Measurements from ENCODE around the gene ZNF616.
A peak's percentile ranks its signal among the peaks of the same experiment; 100 is the strongest.

Gene ZNF616

GRCh38 chr19:52094526-52095130, 45.1 kb downstream of the ZNF616 start:
- Mint-ChIP-seq H3K4me1 (ENCODE audit: low read depth) (peaks cover 15% of the 10 kb centered on the region), H3K36me3 (ENCODE audit: low read depth) (peaks cover 57% of the 10 kb centered on the region), H3K27ac (peak overlapping the region; percentile 89), H3K27me3 (ENCODE audit: low read depth) (no peaks in the 10 kb centered on the region), H3K4me3 (peak overlapping the region; percentile 89), H3K9me3 (peaks cover 84% of the 10 kb centered on the region)
- no peak for DNase-seq (ENCODE audit: low spot score)

- DNase-seq (ENCODE audit: low spot score): no peak
- peaks cover 94% of the 10 kb centered on the region for H3K36me3 Mint-ChIP-seq (ENCODE audit: low read depth)
- no peak overlapping the region for H3K27ac Mint-ChIP-seq
- no peaks in the 10 kb centered on the region for H3K27me3 Mint-ChIP-seq (ENCODE audit: low read depth)
- H3K9me3 Mint-ChIP-seq: peaks cover 84% of the 10 kb centered on the region
- no peak overlapping the region for H3K4me3 Mint-ChIP-seq
- H3K4me1 Mint-ChIP-seq (ENCODE audit: low read depth): no peaks in the 10 kb centered on the region
Measured at GRCh38 chr19:52086481-52086880, 53.3 kb downstream of the ZNF616 start.

DNA sequence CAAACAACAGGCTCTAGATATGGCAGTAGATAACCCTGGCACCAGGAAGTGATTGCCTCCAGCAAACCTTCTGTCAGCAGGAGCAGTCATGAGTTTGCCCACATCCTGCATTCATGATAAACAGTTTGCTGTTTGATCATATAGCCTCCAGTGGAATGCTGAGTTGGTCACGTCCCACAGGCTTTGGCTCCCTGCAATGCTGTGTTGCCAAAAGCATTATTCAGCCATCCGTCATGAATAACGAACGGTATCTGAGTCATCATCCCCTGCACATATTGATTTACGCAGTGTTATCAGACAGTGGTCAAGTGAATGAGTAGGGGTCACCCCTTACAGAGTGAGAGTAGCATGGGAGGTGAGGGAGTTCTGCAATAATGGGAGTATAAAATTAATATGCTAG, 69.2 kb downstream of the ZNF616 start:
- H3K27me3 Mint-ChIP-seq (ENCODE audit: low read depth): no peaks in the 10 kb centered on the region
- H3K9me3 Mint-ChIP-seq: peaks cover 78% of the 10 kb centered on the region
- DNase-seq (ENCODE audit: low spot score): no peak
- H3K27ac Mint-ChIP-seq: no peak overlapping the region
- H3K36me3 Mint-ChIP-seq (ENCODE audit: low read depth): peaks cover 91% of the 10 kb centered on the region
- H3K4me1 Mint-ChIP-seq (ENCODE audit: low read depth): no peaks in the 10 kb centered on the region
- no peak overlapping the region for H3K4me3 Mint-ChIP-seq

- peaks cover 88% of the 10 kb centered on the region for H3K36me3 Mint-ChIP-seq (ENCODE audit: low read depth)
- no peak for DNase-seq (ENCODE audit: low spot score)
- H3K9me3 Mint-ChIP-seq: peaks cover 77% of the 10 kb centered on the region
- H3K4me1 Mint-ChIP-seq (ENCODE audit: low read depth): no peaks in the 10 kb centered on the region
- no peaks in the 10 kb centered on the region for H3K27me3 Mint-ChIP-seq (ENCODE audit: low read depth)
- no peak overlapping the region for H3K4me3 Mint-ChIP-seq
- H3K27ac Mint-ChIP-seq: no peak overlapping the region
Measured at GRCh38 chr19:52069653-52070052, 70.1 kb downstream of the ZNF616 start.

GRCh38 chr19:52066258-52066863, 73.4 kb downstream of the ZNF616 start:
- DNase-seq (ENCODE audit: low spot score): no peak
- H3K4me1 Mint-ChIP-seq (ENCODE audit: low read depth): no peaks in the 10 kb centered on the region
- peaks cover 69% of the 10 kb centered on the region for H3K36me3 Mint-ChIP-seq (ENCODE audit: low read depth)
- H3K9me3 Mint-ChIP-seq: peaks cover 71% of the 10 kb centered on the region
- H3K27ac Mint-ChIP-seq: no peak overlapping the region
- no peak overlapping the region for H3K4me3 Mint-ChIP-seq
- H3K27me3 Mint-ChIP-seq (ENCODE audit: low read depth): no peaks in the 10 kb centered on the region

DNA sequence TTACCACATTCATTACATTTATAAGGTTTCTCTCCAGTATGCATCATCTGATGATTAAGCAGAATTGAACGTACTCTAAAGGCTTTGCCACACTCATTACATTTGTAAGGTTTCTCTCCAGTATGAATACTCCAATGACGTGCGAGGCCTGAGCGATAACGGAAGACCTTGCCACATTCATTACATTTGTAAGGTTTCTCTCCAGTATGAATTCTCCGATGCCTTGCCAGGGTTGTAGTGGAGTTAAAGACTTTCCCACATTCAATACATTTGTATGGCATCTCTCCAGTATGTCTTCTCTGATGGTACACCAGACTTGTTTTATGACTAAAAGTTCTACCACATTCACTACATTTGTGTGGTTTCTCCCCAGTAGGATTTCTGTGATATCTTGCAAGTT, 74.3 kb downstream of the ZNF616 start:
- no peak for DNase-seq (ENCODE audit: low spot score)
- Mint-ChIP-seq H3K4me3 (no peak overlapping the region), H3K9me3 (peaks cover 71% of the 10 kb centered on the region), H3K27me3 (ENCODE audit: low read depth) (no peaks in the 10 kb centered on the region), H3K36me3 (ENCODE audit: low read depth) (peaks cover 60% of the 10 kb centered on the region), H3K27ac (no peak overlapping the region), H3K4me1 (ENCODE audit: low read depth) (no peaks in the 10 kb centered on the region)

All from T-helper 2 cell treated with Interferon-gamma antibody and Interleukin-4, amounts not matched to agents 5 μg/mL and 100 μg/mL, for 36 hours (primary cell).